Neural progenitor cell (in vitro differentiated cells): Measurements from ENCODE around the gene IFI6.
"Not testable (repeated sequence)": the region's sequence is repeated elsewhere in the genome, so short reads cannot be mapped to it uniquely, and the experiment has no call there.

Source experiments
- EZH2phosphoT487 ChIP-seq: fragments of 200-600 bp; sonication (generic); IDR thresholded peaks from 2 replicates; pipeline ENCODE4 v1.6.1; 2017; ENCODE audit warnings: antibody characterized with exemption
- TF ChIP-seq, protein P1 (sequence below): fragments of 200-600 bp; sonication (generic); IDR thresholded peaks from 2 replicates; pipeline ENCODE4 v1.5.1; 2017; ENCODE audit warnings: antibody characterized with exemption, mild to moderate bottlenecking

- TF ChIP-seq, protein P1, sequence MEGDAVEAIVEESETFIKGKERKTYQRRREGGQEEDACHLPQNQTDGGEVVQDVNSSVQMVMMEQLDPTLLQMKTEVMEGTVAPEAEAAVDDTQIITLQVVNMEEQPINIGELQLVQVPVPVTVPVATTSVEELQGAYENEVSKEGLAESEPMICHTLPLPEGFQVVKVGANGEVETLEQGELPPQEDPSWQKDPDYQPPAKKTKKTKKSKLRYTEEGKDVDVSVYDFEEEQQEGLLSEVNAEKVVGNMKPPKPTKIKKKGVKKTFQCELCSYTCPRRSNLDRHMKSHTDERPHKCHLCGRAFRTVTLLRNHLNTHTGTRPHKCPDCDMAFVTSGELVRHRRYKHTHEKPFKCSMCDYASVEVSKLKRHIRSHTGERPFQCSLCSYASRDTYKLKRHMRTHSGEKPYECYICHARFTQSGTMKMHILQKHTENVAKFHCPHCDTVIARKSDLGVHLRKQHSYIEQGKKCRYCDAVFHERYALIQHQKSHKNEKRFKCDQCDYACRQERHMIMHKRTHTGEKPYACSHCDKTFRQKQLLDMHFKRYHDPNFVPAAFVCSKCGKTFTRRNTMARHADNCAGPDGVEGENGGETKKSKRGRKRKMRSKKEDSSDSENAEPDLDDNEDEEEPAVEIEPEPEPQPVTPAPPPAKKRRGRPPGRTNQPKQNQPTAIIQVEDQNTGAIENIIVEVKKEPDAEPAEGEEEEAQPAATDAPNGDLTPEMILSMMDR = not testable (repeated sequence)
- TF ChIP-seq EZH2phosphoT487 = not testable (repeated sequence)
These were observed 44.3 kb downstream of the IFI6 start for GRCh38 chr1:27627733-27628132.
